GM18868 (cell line): ENCODE measurements around the gene HSF5.

Source experiments
- ATAC-seq: cut with Tn5 transposase; IDR thresholded peaks from one replicate; pipeline ENCODE4 v1.9.1; 2021; ENCODE audit warnings: mild to moderate bottlenecking, moderate library complexity; ENCODE audit not compliant: unreplicated experiment

Gene HSF5

DNA sequence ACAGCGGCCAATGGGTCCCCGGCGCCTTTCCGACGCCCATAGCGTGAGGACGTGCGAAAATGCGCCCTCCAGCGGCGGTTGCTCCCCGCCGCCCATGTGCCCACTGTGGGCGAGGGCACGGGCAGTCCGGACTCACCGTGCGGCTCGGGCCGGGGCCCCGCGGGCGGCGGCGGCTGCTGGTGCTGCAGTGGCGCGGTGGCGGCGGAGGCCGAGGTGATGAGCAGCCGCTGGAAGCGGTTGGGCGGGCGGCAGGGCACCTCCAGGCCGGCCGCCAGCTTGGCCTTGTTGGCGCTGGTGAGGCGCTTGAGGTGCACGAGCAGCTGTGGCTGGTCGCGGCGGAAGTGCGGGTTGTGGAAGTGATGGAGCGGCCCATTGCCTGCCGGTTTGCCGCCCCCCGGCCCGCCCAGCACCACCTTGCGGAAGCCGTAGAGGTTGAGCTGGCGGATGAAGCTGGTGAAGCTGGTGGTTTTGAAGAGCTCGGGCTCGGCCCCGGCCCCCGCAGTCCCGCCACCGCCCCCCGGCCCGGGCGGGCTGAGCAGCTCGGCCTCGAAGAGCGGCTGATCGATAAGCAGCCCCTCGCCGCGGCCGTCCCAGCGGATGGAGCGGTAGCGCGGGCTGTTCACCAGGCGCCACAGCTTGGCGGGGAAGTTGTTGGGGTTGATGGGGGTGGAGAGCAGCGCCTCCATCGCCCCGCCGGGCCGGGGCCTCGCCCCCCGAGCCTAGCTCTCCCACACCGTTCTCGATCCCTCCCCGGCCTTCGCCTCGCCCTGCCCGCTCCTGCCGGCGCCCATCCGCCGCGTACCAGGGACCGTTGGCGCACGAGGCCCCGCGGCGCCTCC, at the start of gene HSF5:
TSS of gene HSF5 (minus strand) at position 820 of the 839 bp plus-strand sequence. CDS start at position 686, 134 bp downstream.
- no peak for ATAC-seq

- ATAC-seq = no peak
These were observed 49.1 kb upstream of the HSF5 start for GRCh38 chr17:58537266-58537665.

- ATAC-seq = no peak
These were observed 48.3 kb upstream of the HSF5 start for GRCh38 chr17:58536542-58536941.

DNA sequence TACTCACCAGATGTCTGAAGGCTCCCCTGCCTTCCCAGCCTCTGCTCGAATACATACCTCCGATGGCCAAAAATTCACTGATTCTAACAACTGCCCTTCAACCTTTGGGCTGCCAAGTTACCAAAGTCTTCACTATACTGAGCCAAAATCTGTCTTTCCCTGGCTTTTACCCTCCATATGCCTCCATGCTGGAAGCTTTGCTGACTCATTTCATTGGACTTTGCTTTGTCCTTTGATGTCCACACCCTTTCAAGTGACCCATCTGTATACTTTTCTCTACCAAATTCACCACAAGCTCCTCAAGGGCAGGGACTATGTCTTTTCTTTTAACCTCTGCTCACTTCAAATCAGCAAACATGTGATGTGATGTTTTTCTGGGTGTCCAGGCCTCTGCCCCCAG, 47.2 kb upstream of the HSF5 start:
- no peak for ATAC-seq

GRCh38 chr17:58534901-58535421, 46.8 kb upstream of the HSF5 start:
- no peak for ATAC-seq

- ATAC-seq = no peak
These were observed 46.1 kb upstream of the HSF5 start for GRCh38 chr17:58534331-58534730.

- ATAC-seq = no peak
These were observed 45.5 kb upstream of the HSF5 start for GRCh38 chr17:58533616-58534188.

DNA sequence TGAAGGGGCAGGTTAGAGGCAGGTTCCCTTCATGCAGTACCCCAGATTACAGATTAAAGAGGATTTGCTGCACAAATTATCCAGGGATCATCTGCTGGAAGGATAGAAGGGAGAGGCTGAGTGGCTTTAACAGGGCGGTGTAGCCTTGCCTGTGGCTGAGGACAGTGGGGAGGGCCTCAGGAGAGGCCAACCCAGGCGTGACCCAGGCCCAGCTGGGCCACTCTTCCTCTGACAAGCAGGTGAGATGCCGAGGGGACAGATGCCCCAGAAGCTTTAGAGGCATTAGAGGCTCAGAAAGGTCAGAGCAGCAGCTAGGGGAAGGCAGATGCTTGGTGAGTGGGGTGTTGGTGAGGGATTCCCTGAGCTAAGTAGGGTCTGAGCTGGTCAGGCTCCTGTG, 44.3 kb upstream of the HSF5 start:
- no peak for ATAC-seq

GRCh38 chr17:58531661-58532554, 43.7 kb upstream of the HSF5 start:
- ATAC-seq = no peak

- ATAC-seq = no peak
These were observed 42.9 kb upstream of the HSF5 start for GRCh38 chr17:58531122-58531521.

DNA sequence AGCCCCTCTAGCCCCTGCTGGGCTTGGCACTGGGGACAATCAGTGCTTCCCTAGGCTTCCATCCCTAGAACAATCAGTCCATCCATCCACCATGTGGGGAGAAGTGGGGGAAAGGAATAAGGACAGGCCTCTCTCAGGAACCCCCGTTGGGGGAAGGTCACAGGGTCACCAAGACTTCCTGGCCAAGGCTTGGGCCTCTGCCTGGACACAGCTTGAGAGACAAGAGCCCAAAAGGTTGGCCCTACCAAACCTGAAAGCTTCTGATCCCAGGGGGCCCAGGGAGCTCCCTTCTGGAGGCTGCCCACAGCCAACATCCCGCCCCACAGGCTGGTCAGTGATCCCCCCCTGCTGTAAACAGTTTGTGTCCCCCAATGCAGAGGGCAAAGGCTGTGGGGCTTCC, 42.4 kb upstream of the HSF5 start:
- ATAC-seq = no peak

DNA sequence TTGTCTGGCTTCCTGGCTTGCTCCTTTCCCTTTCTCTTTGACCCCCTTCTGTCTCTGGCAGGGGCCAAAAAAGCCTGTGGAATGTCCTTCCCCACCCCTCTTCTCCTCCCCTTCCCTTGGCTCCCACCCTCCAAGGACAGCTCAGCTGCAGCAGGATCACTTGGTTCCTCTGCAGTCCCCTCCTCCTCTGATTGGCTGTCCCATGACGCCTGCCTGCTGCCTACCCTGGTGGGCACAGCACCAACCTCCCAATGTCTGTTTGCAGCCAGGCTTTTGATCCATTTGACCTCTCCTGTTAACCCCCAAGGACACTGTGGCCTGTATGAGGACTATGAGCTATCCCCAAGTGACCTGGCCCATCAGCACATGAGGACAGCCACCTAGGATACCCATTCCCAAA, 41.1 kb upstream of the HSF5 start:
- ATAC-seq = no peak

GRCh38 chr17:58528443-58528842, 40.2 kb upstream of the HSF5 start:
- no peak for ATAC-seq

- no peak for ATAC-seq
These were observed 39.7 kb upstream of the HSF5 start for GRCh38 chr17:58527949-58528348.

DNA sequence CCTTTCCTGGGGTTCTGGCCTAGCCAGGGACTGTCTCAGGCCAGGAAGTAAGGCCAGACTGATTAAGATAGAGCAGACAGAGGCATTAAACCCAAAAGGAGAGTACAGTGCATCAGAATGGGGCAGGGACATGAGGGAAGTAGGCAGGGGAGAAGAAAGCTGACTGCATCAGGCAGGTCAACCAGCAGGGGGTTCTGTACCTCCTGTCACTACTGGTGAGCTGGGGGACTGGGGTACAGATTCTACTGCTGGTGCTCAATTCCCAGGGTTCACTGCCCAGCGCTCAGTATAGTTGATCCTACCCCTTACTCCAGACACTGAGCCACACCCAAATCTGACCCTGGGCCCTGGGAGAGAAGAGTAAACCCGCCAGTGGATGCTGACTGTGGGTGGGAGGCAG, 39.1 kb upstream of the HSF5 start:
- no peak for ATAC-seq

- no peak for ATAC-seq
These were observed 37.0 kb upstream of the HSF5 start for GRCh38 chr17:58525239-58525638.

DNA sequence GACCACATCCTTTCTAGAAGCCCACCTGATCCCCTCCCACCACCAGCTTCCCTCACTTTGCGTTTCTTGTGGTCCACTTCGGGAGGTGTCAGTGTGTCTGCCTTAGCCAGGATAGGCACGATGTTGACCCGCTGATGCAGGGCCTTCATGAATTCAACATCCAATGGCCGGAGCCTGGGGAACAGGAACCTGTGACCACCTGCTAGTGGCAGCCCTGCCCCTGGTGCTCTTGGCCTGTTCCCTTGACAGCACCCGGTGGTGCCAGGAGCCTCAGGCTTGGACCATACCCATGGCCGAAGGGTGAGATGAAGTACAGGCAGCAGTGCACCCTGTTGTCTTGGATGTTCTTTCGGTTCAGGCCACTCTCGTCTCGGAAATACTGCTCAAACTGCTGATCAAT, 33.5 kb upstream of the HSF5 start:
- no peak for ATAC-seq

- ATAC-seq = no peak
These were observed 32.7 kb upstream of the HSF5 start for GRCh38 chr17:58520843-58521430.

- peak; percentile 77 for ATAC-seq
These were observed 29.9 kb upstream of the HSF5 start for GRCh38 chr17:58517928-58518609.

GRCh38 chr17:58517378-58517927, 29.2 kb upstream of the HSF5 start:
- ATAC-seq = no peak
